A549 treated with AZD2906 at 1 μM for 4 hours (cell line): Measurements from ENCODE around the gene TPSD1. TPM values are rescaled to one million over a fixed set of nuclear protein-coding genes. Genes with fewer than 3 reads are reported as not detected.

Experiments
- total RNA-seq: library from RNA; stranded (reverse); fragments of 200-300 nt; extraction: Qiagen RNA extraction; gene quantifications from 5 replicates; pipeline ENCODE4 v1.2.3, GENCODE V29; 2022

Gene TPSD1
- total RNA-seq = not detected in 5 replicates

GRCh38 chr16:1255276-1256122, at the start of gene TPSD1:
TPSD1 (plus strand) TSS chr16:1256069; CDS start chr16:1256281, 212 bp downstream.

GRCh38 chr16:1225051-1225451, 30.8 kb upstream of the TPSD1 start, which contains the start of gene TPSG1:
TPSG1 (minus strand) TSS chr16:1225268; CDS start chr16:1225252, 16 bp downstream.

GRCh38 chr16:1230084-1230470, 25.8 kb upstream of the TPSD1 start, which contains the start of gene TPSB2:
TPSB2 (minus strand) TSS chr16:1230184; CDS start chr16:1229951, 233 bp downstream.

DNA sequence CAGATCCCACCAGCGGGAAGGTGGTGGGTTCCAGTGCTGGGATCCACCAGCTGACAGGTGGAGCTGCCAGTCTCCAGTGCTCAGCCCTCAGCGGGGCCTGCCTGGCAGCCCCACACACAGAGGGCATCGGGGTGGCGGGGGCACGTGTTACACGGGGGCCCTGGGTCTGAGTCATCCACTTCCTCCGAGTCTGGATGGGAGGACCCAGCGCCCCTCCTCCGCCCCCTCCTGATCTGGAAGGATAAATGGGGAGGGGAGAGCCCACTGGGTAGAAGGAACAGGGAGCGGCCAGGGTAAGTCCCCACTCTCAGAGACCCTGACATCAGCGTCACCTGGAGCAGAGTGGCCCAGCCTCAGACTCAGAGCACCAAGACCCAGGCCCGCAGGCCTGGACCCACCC, 15.4 kb upstream of the TPSD1 start, which contains the start of gene TPSAB1:
TPSAB1 (plus strand) TSS at position 270 of the 400 bp plus-strand sequence. CDS start 234 bp downstream, outside the sequence.

Other genes with a start within 250 kb of the TPSD1 start
- 0.51 to 0.79 TPM (median 0.60 TPM) in 5 replicates for gene SSTR5, start 183.3 kb upstream of the TPSD1 start, total RNA-seq
- 0.05 to 0.08 TPM in 2 of 5 replicates, not detected in the others for gene C1QTNF8, start 159.8 kb upstream of the TPSD1 start, total RNA-seq
- 12.7 to 20.5 TPM (median 17.0 TPM) in 5 replicates for gene CACNA1H, start 103.0 kb upstream of the TPSD1 start, total RNA-seq
- gene TPSG1, start 30.8 kb upstream of the TPSD1 start, total RNA-seq = 0.07 to 0.16 TPM (median 0.13 TPM) in 4 of 5 replicates, not detected in the other
- 0.09 to 0.11 TPM in 2 of 5 replicates, not detected in the others for gene TPSB2, start 25.9 kb upstream of the TPSD1 start, total RNA-seq
- gene TPSAB1, start 15.4 kb upstream of the TPSD1 start, total RNA-seq = 0.06 to 0.10 TPM in 2 of 5 replicates, not detected in the others
- 148 to 182 TPM (median 160 TPM) in 5 replicates for gene UBE2I, start 53.6 kb downstream of the TPSD1 start, total RNA-seq
- gene BAIAP3, start 77.6 kb downstream of the TPSD1 start, total RNA-seq = 0.69 to 1.4 TPM (median 0.95 TPM) in 5 replicates
- 54.8 to 98.7 TPM (median 96.4 TPM) in 5 replicates for gene TSR3, start 95.8 kb downstream of the TPSD1 start, total RNA-seq
- gene GNPTG, start 95.9 kb downstream of the TPSD1 start, total RNA-seq = 23.0 to 38.6 TPM (median 34.7 TPM) in 5 replicates
- 14.9 to 25.3 TPM (median 24.1 TPM) in 5 replicates for gene UNKL, start 158.6 kb downstream of the TPSD1 start, total RNA-seq
- 32.7 to 37.9 TPM (median 35.6 TPM) in 5 replicates for gene UQCC4, start 164.7 kb downstream of the TPSD1 start, total RNA-seq
- gene PERCC1, start 175.0 kb downstream of the TPSD1 start, total RNA-seq = not detected in 5 replicates
- gene CCDC154, start 188.5 kb downstream of the TPSD1 start, total RNA-seq = 0.07 to 0.36 TPM (median 0.18 TPM) in 5 replicates
- 61.5 to 77.6 TPM (median 71.6 TPM) in 5 replicates for gene CLCN7, start 219.0 kb downstream of the TPSD1 start, total RNA-seq
- gene PTX4, start 232.9 kb downstream of the TPSD1 start, total RNA-seq = 0.03 TPM in 1 of 5 replicates, not detected in the others
- gene TELO2, start 237.3 kb downstream of the TPSD1 start, total RNA-seq = 25.9 to 42.3 TPM (median 36.3 TPM) in 5 replicates